ENCODE data around the gene VEGFB.

VEGFB gene

GRCh38 chr11:64233913-64234586, at the start of gene VEGFB:
Gene VEGFB, plus strand, starts transcription at chr11:64234584. Its CDS starts 250 bp downstream, at chr11:64234834.
- DNase-seq = peak; percentile 43

DNA sequence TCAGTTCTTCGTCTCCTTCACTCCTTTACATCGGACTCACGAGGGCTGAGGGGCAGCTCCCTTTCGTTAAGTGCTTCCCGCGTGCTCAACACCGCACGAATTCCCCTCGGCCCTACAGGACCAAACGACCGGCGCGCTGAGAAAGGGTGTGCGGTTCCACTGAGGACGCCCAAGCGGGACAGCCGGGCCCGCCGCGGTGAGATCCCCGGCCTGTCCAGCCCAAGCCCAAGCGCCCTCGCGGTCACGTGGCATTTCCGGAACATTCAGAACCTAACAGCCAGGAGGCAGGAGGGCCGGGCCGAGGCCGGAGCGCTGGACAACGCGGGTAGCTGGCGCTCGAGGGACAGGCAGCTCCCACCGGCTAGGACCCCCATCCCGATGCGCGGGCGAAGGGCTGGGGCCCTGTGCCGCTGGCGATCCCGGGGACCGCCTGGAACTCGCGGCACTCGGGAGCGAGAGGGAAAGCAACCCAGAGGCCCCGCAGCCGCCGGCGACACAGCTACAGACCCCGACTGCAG, 49.1 kb upstream of the VEGFB start:
- DNase-seq = peak; percentile 87

- DNase-seq = peak; percentile 99
Measured at GRCh38 chr11:64185693-64186491, 48.5 kb upstream of the VEGFB start, which contains the start of gene STIP1. Gene STIP1, plus strand, starts transcription at chr11:64186171. Its CDS starts 91 bp downstream, at chr11:64186262.

DNA sequence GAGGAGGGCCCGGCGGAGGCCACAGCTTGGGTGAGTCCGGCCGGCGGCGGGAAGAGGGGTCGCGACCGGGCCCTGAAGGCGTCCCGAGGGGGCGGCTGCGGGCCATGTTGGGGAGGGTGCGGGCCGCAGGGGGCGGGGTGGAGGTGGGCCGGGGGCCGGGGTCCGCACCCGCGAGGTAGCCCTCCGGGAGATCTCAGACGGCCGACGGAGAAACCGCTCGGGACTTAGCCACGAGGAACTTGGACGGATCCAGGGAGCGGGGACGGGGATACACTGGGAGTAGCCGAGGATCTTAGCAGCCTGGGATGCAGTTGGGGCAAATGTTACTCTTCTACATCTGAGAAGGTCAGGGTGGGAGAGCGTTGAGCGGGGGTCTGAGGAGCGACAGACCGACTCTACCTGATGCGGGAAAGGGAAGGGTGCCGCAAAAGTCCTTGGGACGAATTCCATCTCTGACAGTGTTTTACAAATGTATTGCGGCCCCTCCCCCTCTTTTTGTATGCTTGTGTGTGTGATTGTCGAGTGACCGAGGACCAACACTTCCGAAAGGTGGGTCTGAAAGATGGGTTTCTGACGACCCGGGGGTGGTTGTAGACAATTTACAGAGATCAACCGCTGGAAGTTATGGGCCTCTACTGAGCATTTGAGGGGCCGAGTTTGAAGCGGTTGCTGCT, 47.8 kb upstream of the VEGFB start:
- DNase-seq = no peak

- no peak for DNase-seq
Measured at GRCh38 chr11:64192434-64192833, 42.0 kb upstream of the VEGFB start.

- DNase-seq = no peak
Measured at GRCh38 chr11:64196626-64197025, 37.8 kb upstream of the VEGFB start.

GRCh38 chr11:64198511-64198910, 35.9 kb upstream of the VEGFB start:
- no peak for DNase-seq

DNA sequence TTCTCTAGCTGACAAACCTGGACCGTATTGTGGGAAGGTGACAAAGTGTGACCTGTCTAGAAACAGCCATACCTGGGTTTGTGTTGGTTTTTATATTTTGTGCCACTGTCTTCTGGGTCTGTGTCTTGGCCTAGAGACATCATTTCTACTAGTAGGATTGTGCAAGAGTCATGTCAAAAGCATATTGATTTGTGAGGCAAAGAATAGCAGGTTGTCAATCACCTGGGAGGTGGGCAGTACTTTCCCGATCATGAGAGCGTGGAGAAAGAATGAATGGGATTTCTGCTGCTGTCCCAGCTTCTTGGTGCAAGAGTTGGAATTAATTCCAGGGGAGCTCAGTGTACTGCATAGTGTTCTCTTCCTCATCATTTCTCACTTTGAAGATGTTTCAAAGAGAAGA, 32.8 kb upstream of the VEGFB start:
- no peak for DNase-seq

GRCh38 chr11:64202992-64203391, 31.4 kb upstream of the VEGFB start:
- DNase-seq = no peak

GRCh38 chr11:64203421-64204079, 30.8 kb upstream of the VEGFB start:
- DNase-seq = no peak

DNA sequence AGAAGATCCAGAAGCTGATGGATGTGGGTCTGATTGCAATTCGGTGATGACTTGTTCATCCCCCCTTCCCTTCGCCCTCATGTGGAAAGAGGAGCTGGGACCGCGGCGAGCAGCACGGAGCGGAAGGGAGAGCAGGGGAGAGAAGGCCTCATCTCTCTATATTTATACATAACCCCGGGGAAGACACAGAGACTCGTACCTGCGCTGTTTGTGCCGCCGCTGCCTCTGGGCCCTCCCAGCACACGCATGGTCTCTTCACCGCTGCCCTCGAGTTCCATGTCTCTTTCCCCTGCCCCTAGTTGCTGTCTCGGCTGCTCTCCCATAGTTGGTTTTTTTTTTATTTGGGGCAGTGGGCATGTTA, 30.3 kb upstream of the VEGFB start:
- DNase-seq = no peak

DNA sequence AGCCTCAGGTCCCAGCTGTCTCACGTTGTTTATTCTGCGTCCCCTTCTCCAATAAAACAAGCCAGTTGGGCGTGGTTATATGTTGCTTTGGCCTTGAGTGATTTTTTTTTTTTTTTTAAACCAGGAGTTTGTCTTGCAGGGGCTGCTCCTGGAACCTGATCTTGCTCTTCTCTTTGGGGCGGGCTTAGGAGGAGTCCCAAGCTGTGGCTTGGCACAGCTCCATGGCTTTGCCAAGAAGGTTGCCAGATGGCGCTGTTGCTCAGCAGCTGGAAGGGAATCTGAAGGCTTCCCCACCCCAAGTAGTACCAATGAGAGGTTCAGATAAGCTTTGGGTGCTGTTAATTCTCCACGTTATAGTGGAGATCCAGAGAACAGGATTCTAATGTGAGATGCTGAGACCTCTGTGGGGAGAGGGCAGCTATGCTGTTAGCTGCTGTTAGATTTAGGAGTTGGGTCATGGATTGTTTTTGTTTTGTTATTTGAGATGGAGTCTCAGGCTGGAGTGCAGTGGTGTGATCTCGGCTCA, 29.9 kb upstream of the VEGFB start:
- peak; percentile 78 for DNase-seq

- DNase-seq = no peak
Measured at GRCh38 chr11:64206457-64207255, 27.7 kb upstream of the VEGFB start, which contains the start of gene FERMT3. Gene FERMT3, plus strand, starts transcription at chr11:64206721. Its CDS starts 644 bp downstream, at chr11:64207365.

- no peak for DNase-seq
Measured at GRCh38 chr11:64207256-64208085, 26.9 kb upstream of the VEGFB start.

- no peak for DNase-seq
Measured at GRCh38 chr11:64208086-64208795, 26.1 kb upstream of the VEGFB start.

- DNase-seq = no peak
Measured at GRCh38 chr11:64208796-64209562, 25.4 kb upstream of the VEGFB start.

GRCh38 chr11:64209563-64209843, 24.9 kb upstream of the VEGFB start:
- DNase-seq = no peak

GRCh38 chr11:64210301-64211020, 23.9 kb upstream of the VEGFB start:
- DNase-seq = no peak

Data from NCI-H2227 treated with DMSO at 0.1 percent for 48 hours (cell line).